Endothelial cell of umbilical vein (primary cell): ENCODE results near the gene STK32C. TPM values are rescaled to one million over a fixed set of nuclear protein-coding genes. Genes with fewer than 3 reads are reported as not detected.

Source experiments
- BruUV-seq: library from RNA; stranded (reverse); fragments of 400-500 nt; replicated peaks from 2 replicates; lab custom pipeline; 2021; lab: Mats Ljungman, UMichigan
- CTCF ChIA-PET: fragments of 300-600, 350-600 bp; sonication (Branson Sonifier 250); formaldehyde crosslinking; loops from one replicate; lab custom pipeline; 2021; ENCODE audit warnings: antibody characterized with exemption, inconsistent platforms; lab: Charles Lee
- POLR2A ChIA-PET: fragments of 300-600, 350-600 bp; sonication (Branson Sonifier 250); formaldehyde crosslinking; loops from one replicate; lab custom pipeline; 2021; ENCODE audit warnings: antibody characterized with exemption, inconsistent platforms; lab: Charles Lee
- DNase-seq: peaks from one replicate; pipeline ENCODE4 v3.0.0-alpha.2; 2011; ENCODE audit warnings: low read depth, low spot score
- FAIRE-seq: peaks from 2 replicates; lab custom pipeline; 2011; peaks lifted over from hg19 to GRCh38; lab: Jason Lieb, UNC
- H2AFZ ChIP-seq: 2 replicates; pipeline ENCODE4 v1.6.0; 2012; ENCODE audit warnings: low read depth, low read length, control low read depth, inconsistent platforms
- H3K27ac ChIP-seq: 2 replicates; pipeline ENCODE4 v1.5.1; 2011; ENCODE audit warnings: low read depth, mild to moderate bottlenecking, control low read depth, low read length, moderate library complexity; ENCODE audit not compliant: insufficient read depth
- H3K27me3 ChIP-seq, 2 experiments: 2 replicates each; pipeline versions ENCODE4 v1.6.0 to v1.6.1; 2011; ENCODE audit warnings: low read length in 2 of 2, mixed read lengths in 1 of 2; ENCODE audit not compliant: control insufficient read depth in 2 of 2, insufficient read depth in 2 of 2
- H3K36me3 ChIP-seq, 2 experiments: 2 replicates in 1 of 2; 3 replicates in 1 of 2; pipeline ENCODE4 v1.5.1; 2011; ENCODE audit warnings: low read length in 2 of 2, mild to moderate bottlenecking in 1 of 2, moderate library complexity in 1 of 2; ENCODE audit not compliant: control insufficient read depth in 2 of 2, insufficient read depth in 2 of 2; ENCODE audit errors: extremely low read depth in 1 of 2
- H3K4me1 ChIP-seq: 3 replicates; pipeline ENCODE4 v1.5.1; 2011; ENCODE audit warnings: mild to moderate bottlenecking, low read length; ENCODE audit not compliant: control insufficient read depth, insufficient read depth; ENCODE audit errors: extremely low read depth
- H3K4me2 ChIP-seq: 2 replicates; pipeline ENCODE4 v1.6.1; 2011; ENCODE audit warnings: low read length, control low read depth, mixed read lengths; ENCODE audit not compliant: insufficient read depth
- H3K4me3 ChIP-seq, 3 experiments: fragments of 200-600 bp in 1 of 3; sonication (generic), shearing (Covaris generic) in 1 of 3; replicated peaks in 1 of 3; 2 replicates each; pipeline ENCODE4 v1.5.1; 2011 to 2016; ENCODE audit warnings: control low read depth in 3 of 3, low read length in 3 of 3, mild to moderate bottlenecking in 2 of 3, inconsistent platforms in 1 of 3, low read depth in 1 of 3, moderate library complexity in 1 of 3; ENCODE audit not compliant: insufficient read depth in 1 of 3
- H3K79me2 ChIP-seq: 2 replicates; pipeline ENCODE4 v1.6.0; 2012; ENCODE audit warnings: low read length, inconsistent platforms; ENCODE audit not compliant: control insufficient read depth, insufficient read depth
- H3K9ac ChIP-seq: replicated peaks from 2 replicates; pipeline ENCODE3; 2011; ENCODE audit warnings: low read length, control low read depth; ENCODE audit not compliant: insufficient read depth; ENCODE audit errors: extremely low read depth
- H3K9me1 ChIP-seq: replicated peaks from 3 replicates; pipeline ENCODE4 v1.6.0; 2011; ENCODE audit warnings: mild to moderate bottlenecking, low read length; ENCODE audit not compliant: control insufficient read depth, insufficient read depth; ENCODE audit errors: extremely low read depth
- H3K9me3 ChIP-seq: replicated peaks from 2 replicates; pipeline ENCODE4 v1.5.1; 2012; ENCODE audit warnings: low read length, inconsistent platforms; ENCODE audit not compliant: control insufficient read depth, insufficient read depth
- H4K20me1 ChIP-seq: replicated peaks from 2 replicates; pipeline ENCODE3; 2011; ENCODE audit warnings: mild to moderate bottlenecking, low read length; ENCODE audit not compliant: control insufficient read depth, insufficient read depth; ENCODE audit errors: extremely low read depth
- CTCF ChIP-seq, 2 donors: IDR thresholded peaks; 1 replicate in 1 of 2; 2 replicates in 1 of 2; pipeline ENCODE4 v1.5.1; 2011; ENCODE audit warnings: low read length in 2 of 2, mild to moderate bottlenecking in 2 of 2, moderate library complexity in 2 of 2, control low read depth in 1 of 2, inconsistent platforms in 1 of 2, low read depth in 1 of 2; ENCODE audit not compliant: insufficient read depth in 1 of 2; ENCODE audit errors: extremely low read depth in 1 of 2
- EZH2 ChIP-seq: IDR thresholded peaks from 2 replicates; pipeline ENCODE4 v1.6.1; 2012; ENCODE audit warnings: borderline replicate concordance, low read depth, mild to moderate bottlenecking, moderate library complexity, low read length, inconsistent platforms; ENCODE audit not compliant: severe bottlenecking
- FOS ChIP-seq: IDR thresholded peaks from 2 replicates; pipeline ENCODE4 v1.6.1; 2011; ENCODE audit warnings: mild to moderate bottlenecking, low read length, moderate library complexity, borderline replicate concordance; ENCODE audit not compliant: insufficient read depth
- GATA2 ChIP-seq: IDR thresholded peaks from 2 replicates; pipeline ENCODE4 v1.7.0; 2011; ENCODE audit warnings: low read depth, mild to moderate bottlenecking, moderate library complexity, mixed read lengths, low read length; ENCODE audit not compliant: insufficient read length, insufficient read depth
- JUN ChIP-seq: IDR thresholded peaks from 2 replicates; pipeline ENCODE4 v1.6.1; 2011; ENCODE audit warnings: borderline replicate concordance, low read depth; ENCODE audit not compliant: insufficient read length, insufficient read depth
- MAX ChIP-seq: IDR thresholded peaks from 2 replicates; pipeline ENCODE4 v1.6.1; 2011; ENCODE audit not compliant: insufficient read depth, insufficient read length
- MYC ChIP-seq: IDR thresholded peaks from one replicate; pipeline ENCODE4 v1.6.1; 2011; ENCODE audit warnings: mild to moderate bottlenecking, low read depth, low read length
- POLR2A ChIP-seq: IDR thresholded peaks from 2 replicates; pipeline ENCODE4 v1.6.1; 2012; ENCODE audit warnings: low read depth, mild to moderate bottlenecking, control low read depth, low read length
- POLR2AphosphoS5 ChIP-seq: IDR thresholded peaks from 2 replicates; pipeline ENCODE4 v1.6.1; 2012; ENCODE audit warnings: low read depth, mild to moderate bottlenecking, control low read depth, low read length, moderate library complexity; ENCODE audit not compliant: insufficient read depth
- dilution Hi-C: fragments of 300-500 bp; cut with MboI; formaldehyde crosslinking; loops from one replicate; pipeline ENCODE4 v1.15.0; 2019; ENCODE audit warnings: low sequenced_read_pairs; ENCODE audit not compliant: extremely low pct_ligation_motif_present
- intact Hi-C: fragments of 100-400 bp; cut with micrococcal nuclease; formaldehyde crosslinking; loops from one replicate; pipeline ENCODE4 v1.10.0; 2022
- polyA plus RNA-seq, 4 experiments: library from polyadenylated mRNA; depleted of rRNA in 3 of 4; stranded (reverse) in 3 of 4; unstranded in 1 of 4; fragments of >200 nt; gene quantifications; 2 replicates each; pipeline versions ENCODE4 v1.2.1 to v1.2.3, GENCODE V29; 2011 to 2012; ENCODE audit warnings: missing spikeins in 1 of 4
- total RNA-seq: library from RNA; stranded (reverse); gene quantifications from 2 replicates; pipeline ENCODE4 v1.2.3, GENCODE V29; 2021

The STK32C gene
- total and polyA plus RNA-seq, 2 donors (not counting 3 experiments of a cell fraction or from before 2014, with no cell fraction given), result 5.4 to 14.1 TPM

GRCh38 chr10:132347931-132348267 lies 40.1 kb upstream of the STK32C start:
- H3K36me3 ChIP-seq, result peaks cover 0 to 3% of the 10 kb centered on the region in 2 experiments
- H3K9me1 ChIP-seq, result no peaks in the 10 kb centered on the region
- no peaks in the 10 kb centered on the region for H3K27me3 ChIP-seq
- TF ChIP-seq GATA2 (no peak), CTCF (IDR thresholded peaks at IDR 0.05; ENCODE audit: extremely low read depth in 1 of 2, insufficient read depth in 1 of 2, low read depth in 1 of 2, low read length in 2 of 2) (no peak), MYC (no peak), EZH2 (no peak), JUN (no peak), POLR2A (no peak), POLR2AphosphoS5 (no peak), MAX (no peak), FOS (no peak)
- H3K27ac ChIP-seq, result no peak overlapping the region
- no peaks in the 10 kb centered on the region for H3K9me3 ChIP-seq
- BruUV-seq, result no TSS peak
- no peaks in the 10 kb centered on the region for H3K79me2 ChIP-seq
- H3K9ac ChIP-seq, result no peak overlapping the region
- H2AFZ ChIP-seq, result no peak overlapping the region
- POLR2A ChIA-PET, result no interaction called here
- no peak for FAIRE-seq
- H3K4me3 ChIP-seq, result no peak overlapping the region
- dilution Hi-C loops (no loop called here), intact Hi-C loops (no loop called here)
- no peaks in the 10 kb centered on the region for H4K20me1 ChIP-seq
- no peak for DNase-seq
- no peak overlapping the region for H3K4me2 ChIP-seq
- CTCF ChIA-PET, result interaction anchor here (1.1 kb wide), 1 partner anchor 13 kb away, joined by 4 read pairs; no protein-coding TSS in a partner anchor
- no peaks in the 10 kb centered on the region for H3K4me1 ChIP-seq
